Stomach (tissue), 4 donors: ENCODE measurements around the gene AQP2.

ENCODE experiments used
- CTCF ChIP-seq, 7 experiments: fragments of 450-650 bp in 4 of 7; fragments of 200-600 bp in 3 of 7; sonication (generic) in 3 of 7; IDR thresholded peaks; one replicate each; pipeline ENCODE4 v1.5.1; 2016 to 2019; ENCODE audit warnings: antibody characterized with exemption in 7 of 7, control low read depth in 2 of 7, mild to moderate bottlenecking in 1 of 7
- EP300 ChIP-seq: sonication (generic); formaldehyde crosslinking; IDR thresholded peaks from one replicate; pipeline ENCODE4 v1.6.1; 2017; ENCODE audit warnings: antibody characterized with exemption
- POLR2A ChIP-seq, 4 donors: fragments of 450-650 bp; IDR thresholded peaks; one replicate each; pipeline ENCODE4 v1.6.1; 2016; ENCODE audit warnings: antibody characterized with exemption in 4 of 4, control low read depth in 2 of 4, mild to moderate bottlenecking in 1 of 4, moderate library complexity in 1 of 4
- POLR2AphosphoS5 ChIP-seq, 3 donors: sonication (generic); formaldehyde crosslinking; IDR thresholded peaks; one replicate each; pipeline ENCODE4 v1.6.1; 2016; ENCODE audit warnings: antibody characterized with exemption in 3 of 3

GRCh38 chr12:49939307-49939706 is 11.2 kb upstream of the AQP2 start:
- TF ChIP-seq CTCF (IDR thresholded peaks at IDR 0.05), result no peak
- no peak for TF ChIP-seq POLR2A (IDR thresholded peaks at IDR 0.05)
- no peak for TF ChIP-seq POLR2AphosphoS5 (IDR thresholded peaks at IDR 0.05)
- TF ChIP-seq EP300, result no peak
